Panc1 (cell line): ENCODE results near the gene EMD. TPM values are rescaled to one million over a fixed set of nuclear protein-coding genes. Genes with fewer than 3 reads are reported as not detected.

Source experiments
- ATAC-seq: fragments of 200-7000 bp; cut with Tn5 transposase; 2 replicates; pipeline ENCODE4 v1.9.1; 2020; ENCODE audit warnings: mild to moderate bottlenecking, moderate library complexity
- BruUV-seq: library from RNA; stranded (reverse); fragments of 400-500 nt; replicated peaks from 2 replicates; lab custom pipeline; 2021; lab: Mats Ljungman, UMichigan
- CTCF ChIA-PET: fragments of 300-600 bp; sonication (Branson Sonifier 250); formaldehyde crosslinking; loops from one replicate; lab custom pipeline; 2022; ENCODE audit warnings: antibody characterized with exemption; lab: Charles Lee
- POLR2A ChIA-PET: fragments of 300-600 bp; sonication (Branson Sonifier 250); formaldehyde crosslinking; loops from one replicate; lab custom pipeline; 2022; ENCODE audit warnings: antibody characterized with exemption; lab: Charles Lee
- DNase-seq: peaks from one replicate; pipeline ENCODE4 v3.0.0-alpha.2; 2010; ENCODE audit warnings: low read depth, low spot score
- H3K27ac ChIP-seq: 2 replicates; pipeline ENCODE4 v1.5.1; 2011; ENCODE audit warnings: mild to moderate bottlenecking, low read length, inconsistent platforms
- H3K27me3 ChIP-seq: fragments of 200-500 bp; sonication (Bioruptor generic); 2 replicates; pipeline ENCODE4 v1.6.0; 2014; ENCODE audit warnings: low read length, inconsistent platforms; ENCODE audit not compliant: control insufficient read depth, insufficient read depth
- H3K36me3 ChIP-seq: fragments of 200-500 bp; sonication (Bioruptor generic); 2 replicates; pipeline ENCODE4 v1.5.1; 2014; ENCODE audit warnings: inconsistent platforms, mild to moderate bottlenecking, low read length, moderate library complexity; ENCODE audit not compliant: control insufficient read depth, insufficient read depth
- H3K4me1 ChIP-seq: 2 replicates; pipeline ENCODE4 v1.5.1; 2011; ENCODE audit warnings: inconsistent platforms, mild to moderate bottlenecking, low read length, moderate library complexity; ENCODE audit not compliant: control insufficient read depth, insufficient read depth
- H3K4me3 ChIP-seq, 2 experiments: 2 replicates each; pipeline ENCODE4 v1.5.1; 2011 to 2012; ENCODE audit warnings: low read depth in 2 of 2, low read length in 2 of 2, mild to moderate bottlenecking in 2 of 2, inconsistent platforms in 1 of 2, moderate library complexity in 1 of 2
- H3K9me3 ChIP-seq: fragments of 200-500 bp; sonication (Bioruptor generic); 2 replicates; pipeline ENCODE4 v1.5.1; 2014; ENCODE audit warnings: low read depth, mild to moderate bottlenecking, inconsistent platforms, low read length, moderate library complexity; ENCODE audit not compliant: control insufficient read depth, insufficient read depth
- CTCF ChIP-seq: fragments of 450-650 bp; IDR thresholded peaks from 2 replicates; pipeline ENCODE4 v1.5.1; 2017; ENCODE audit warnings: mild to moderate bottlenecking
- POLR2AphosphoS5 ChIP-seq: IDR thresholded peaks from 2 replicates; pipeline ENCODE4 v1.6.1; 2012; ENCODE audit warnings: mild to moderate bottlenecking, low read depth, low read length, moderate library complexity
- REST ChIP-seq, 2 experiments: IDR thresholded peaks; 2 replicates each; pipeline ENCODE4 v1.6.1; 2011 to 2012; ENCODE audit warnings: low read depth in 2 of 2, control low read depth in 1 of 2, low read length in 1 of 2, mild to moderate bottlenecking in 1 of 2, moderate library complexity in 1 of 2; ENCODE audit not compliant: insufficient read depth in 1 of 2
- SIN3A ChIP-seq: IDR thresholded peaks from 2 replicates; pipeline ENCODE4 v1.6.1; 2012; ENCODE audit warnings: low read depth, mild to moderate bottlenecking, low read length, moderate library complexity, borderline replicate concordance; ENCODE audit not compliant: insufficient read depth
- TCF7L2 ChIP-seq: IDR thresholded peaks from 2 replicates; pipeline ENCODE4 v1.6.1; 2011; ENCODE audit warnings: mild to moderate bottlenecking, low read depth, low read length, inconsistent platforms
- in situ Hi-C: cut with HindIII; loops from 2 replicates; pipeline ENCODE4 v1.10.0; 2016; ENCODE audit warnings: low sequenced_read_pairs, low pct_unique_long_range_greater_than_20kb
- intact Hi-C: fragments of 100-400 bp; cut with micrococcal nuclease; formaldehyde crosslinking; loops from one replicate; pipeline ENCODE4 v1.10.0; 2022; ENCODE audit not compliant: unreplicated experiment
- total RNA-seq: library from RNA; stranded (reverse); gene quantifications from one replicate; pipeline ENCODE4 v1.2.1, GENCODE V29; 2021; ENCODE audit not compliant: unreplicated experiment

EMD gene
- total RNA-seq, 1 experiment from 2014 or later, result 178 TPM

- Histone ChIP-seq H3K27me3 (no peaks in the 10 kb centered on the region), H3K9me3 (no peaks in the 10 kb centered on the region), H3K36me3 (peaks cover 10% of the 10 kb centered on the region), H3K27ac (no peak overlapping the region), H3K4me1 (peaks cover 35% of the 10 kb centered on the region), H3K4me3 (no peak overlapping the region)
- no TSS peak for BruUV-seq
- ATAC-seq, result no peak
- TF ChIP-seq POLR2AphosphoS5, result no peak
- no peak for TF ChIP-seq SIN3A
- no peak for TF ChIP-seq CTCF
- TF ChIP-seq TCF7L2, result no peak
- no peak for TF ChIP-seq REST (IDR thresholded peaks at IDR 0.05; ENCODE audit: insufficient read depth in 1 of 2, low read depth in 2 of 2, low read length in 1 of 2)
- intact Hi-C loops, result no loop called here
- ChIA-PET POLR2A (interaction anchor here (0.7 kb wide), 1 partner anchor 32 kb away, joined by 12 read pairs; no protein-coding TSS in a partner anchor), CTCF (no interaction called here)
- no peak for DNase-seq
- in situ Hi-C loops, result no loop called here
These were observed 24.8 kb downstream of the EMD start for GRCh38 chrX:154403858-154404257.

- BruUV-seq, result no TSS peak
- Histone ChIP-seq H3K27ac (no peak overlapping the region), H3K4me1 (peaks cover 39% of the 10 kb centered on the region), H3K27me3 (no peaks in the 10 kb centered on the region), H3K36me3 (peaks cover 3% of the 10 kb centered on the region; the same call in 1 of the 2 replicates), H3K9me3 (no peaks in the 10 kb centered on the region), H3K4me3 (no peak overlapping the region)
- TF ChIP-seq SIN3A (no peak), TCF7L2 (no peak), POLR2AphosphoS5 (no peak), REST (IDR thresholded peaks at IDR 0.05; ENCODE audit: insufficient read depth in 1 of 2, low read depth in 2 of 2, low read length in 1 of 2) (no peak), CTCF (no peak)
- intact Hi-C loops (no loop called here), in situ Hi-C loops (no loop called here)
- no peak for DNase-seq
- no peak for ATAC-seq
- POLR2A ChIA-PET, result no interaction called here
- CTCF ChIA-PET, result no interaction called here
These were observed 25.6 kb downstream of the EMD start for GRCh38 chrX:154404625-154405192.
